H9 (cell line): ENCODE measurements around the gene OR13J1. TPM values are rescaled to one million over a fixed set of nuclear protein-coding genes. Genes with fewer than 3 reads are reported as not detected.

Experiments used
- DNase-seq: peaks from one replicate; pipeline ENCODE4 v3.0.0-alpha.2; 2017
- H2AFZ ChIP-seq: one replicate; pipeline ENCODE4 v1.6.1; 2013; ENCODE audit warnings: mild to moderate bottlenecking, low read length, control low read depth, moderate library complexity
- H2AK5ac ChIP-seq: 2 replicates; pipeline ENCODE4 v1.6.1; 2013; ENCODE audit warnings: low read length, control low read depth, mixed read lengths; ENCODE audit not compliant: insufficient read length
- H2BK120ac ChIP-seq: one replicate; pipeline ENCODE4 v1.6.1; 2013; ENCODE audit warnings: low read depth, mild to moderate bottlenecking, low read length, control low read depth, inconsistent platforms; ENCODE audit not compliant: poor library complexity, severe bottlenecking
- H2BK12ac ChIP-seq: 2 replicates; pipeline ENCODE4 v1.6.1; 2013; ENCODE audit warnings: low read length, control low read depth, mixed read lengths, low read depth; ENCODE audit not compliant: insufficient read length
- H2BK15ac ChIP-seq: 2 replicates; pipeline ENCODE4 v1.6.1; 2013; ENCODE audit warnings: low read depth, low read length, control low read depth
- H2BK20ac ChIP-seq: one replicate; pipeline ENCODE4 v1.6.1; 2013; ENCODE audit warnings: low read depth, mild to moderate bottlenecking, low read length, control low read depth, inconsistent platforms; ENCODE audit not compliant: poor library complexity, severe bottlenecking
- H2BK5ac ChIP-seq: 2 replicates; pipeline ENCODE4 v1.6.1; 2013; ENCODE audit warnings: low read length, control low read depth, mixed read lengths; ENCODE audit not compliant: insufficient read length
- H3K14ac ChIP-seq: 2 replicates; pipeline ENCODE4 v1.6.1; 2013; ENCODE audit warnings: low read length, control low read depth; ENCODE audit not compliant: insufficient read depth
- H3K18ac ChIP-seq: 2 replicates; pipeline ENCODE4 v1.6.1; 2013; ENCODE audit warnings: low read depth, mild to moderate bottlenecking, mixed read lengths, low read length, control low read depth; ENCODE audit not compliant: insufficient read length
- H3K23ac ChIP-seq: 2 replicates; pipeline ENCODE4 v1.6.1; 2013; ENCODE audit warnings: low read length, control low read depth, mixed read lengths, low read depth; ENCODE audit not compliant: insufficient read length
- H3K23me2 ChIP-seq: 2 replicates; pipeline ENCODE4 v1.6.1; 2013; ENCODE audit warnings: low read depth, mild to moderate bottlenecking, mixed read lengths, low read length, control low read depth; ENCODE audit not compliant: insufficient read length, poor library complexity, severe bottlenecking
- H3K27ac ChIP-seq: 2 replicates; pipeline ENCODE4 v1.5.1; 2013; ENCODE audit warnings: low read length, control low read depth, mixed read lengths, low read depth; ENCODE audit not compliant: insufficient read length
- H3K27me3 ChIP-seq: 2 replicates; pipeline ENCODE4 v1.6.1; 2013; ENCODE audit warnings: low read length, control low read depth, inconsistent platforms; ENCODE audit not compliant: insufficient read depth
- H3K4ac ChIP-seq: 2 replicates; pipeline ENCODE4 v1.6.1; 2013; ENCODE audit warnings: low read depth, mild to moderate bottlenecking, control low read depth, inconsistent platforms, low read length, moderate library complexity
- H3K4me1 ChIP-seq: 2 replicates; pipeline ENCODE4 v1.6.1; 2013; ENCODE audit warnings: low read length, control low read depth, inconsistent platforms; ENCODE audit not compliant: insufficient read depth
- H3K4me2 ChIP-seq: 2 replicates; pipeline ENCODE4 v1.6.1; 2013; ENCODE audit warnings: low read length, control low read depth, mixed read lengths; ENCODE audit not compliant: insufficient read length, insufficient read depth
- H3K56ac ChIP-seq: 2 replicates; pipeline ENCODE4 v1.6.1; 2013; ENCODE audit warnings: low read depth, mild to moderate bottlenecking, mixed read lengths, low read length, control low read depth; ENCODE audit not compliant: insufficient read length
- H3K79me1 ChIP-seq: 2 replicates; pipeline ENCODE4 v1.6.1; 2013; ENCODE audit warnings: low read depth, mild to moderate bottlenecking, moderate library complexity, low read length, control low read depth, inconsistent platforms; ENCODE audit not compliant: insufficient read depth, poor library complexity, severe bottlenecking
- H3K79me2 ChIP-seq: 2 replicates; pipeline ENCODE4 v1.6.1; 2013; ENCODE audit warnings: low read length, control low read depth, inconsistent platforms; ENCODE audit not compliant: insufficient read depth
- H3K9ac ChIP-seq: 2 replicates; pipeline ENCODE4 v1.6.1; 2013; ENCODE audit warnings: low read length, control low read depth, mixed read lengths; ENCODE audit not compliant: insufficient read length; ENCODE audit errors: extremely low read depth
- H3K9me3 ChIP-seq: one replicate; pipeline ENCODE4 v1.6.1; 2013; ENCODE audit warnings: low read depth, low read length, inconsistent platforms; ENCODE audit not compliant: control insufficient read depth
- H3T11ph ChIP-seq: one replicate; pipeline ENCODE4 v1.6.1; 2013; ENCODE audit warnings: mild to moderate bottlenecking, low read length, control low read depth, inconsistent platforms
- H4K20me1 ChIP-seq: one replicate; pipeline ENCODE4 v1.6.1; 2013; ENCODE audit not compliant: control insufficient read depth, insufficient read length, insufficient read depth
- H4K5ac ChIP-seq: 2 replicates; pipeline ENCODE4 v1.6.1; 2013; ENCODE audit warnings: low read depth, mild to moderate bottlenecking, mixed read lengths, low read length, control low read depth; ENCODE audit not compliant: insufficient read length
- H4K8ac ChIP-seq: replicated peaks from 2 replicates; pipeline ENCODE4 v1.6.1; 2013; ENCODE audit warnings: low read length, control low read depth, mixed read lengths, low read depth; ENCODE audit not compliant: insufficient read length
- H4K91ac ChIP-seq: 2 replicates; pipeline ENCODE4 v1.6.1; 2013; ENCODE audit warnings: low read depth, mild to moderate bottlenecking, moderate library complexity, mixed read lengths, low read length, control low read depth; ENCODE audit not compliant: insufficient read length
- H3K27ac Mint-ChIP-seq, 3 experiments: 2 replicates in 2 of 3; 3 replicates in 1 of 3; pipeline ENCODE4 v1.8.0; 2020 to 2021; ENCODE audit warnings: mixed read lengths in 3 of 3, mild to moderate bottlenecking in 1 of 3, moderate library complexity in 1 of 3
- H3K27me3 Mint-ChIP-seq: 2 replicates; pipeline ENCODE4 v1.8.0; 2021; ENCODE audit warnings: low read depth, mild to moderate bottlenecking, moderate library complexity, mixed read lengths
- H3K36me3 Mint-ChIP-seq, 3 experiments: 2 replicates in 2 of 3; 3 replicates in 1 of 3; pipeline ENCODE4 v1.8.0; 2020 to 2021; ENCODE audit warnings: low read depth in 3 of 3, mixed read lengths in 3 of 3; ENCODE audit not compliant: insufficient read depth in 1 of 3
- H3K4me1 Mint-ChIP-seq, 2 experiments: 2 replicates each; pipeline ENCODE4 v1.8.0; 2020; ENCODE audit warnings: mixed read lengths in 2 of 2
- H3K4me3 Mint-ChIP-seq, 2 experiments: 2 replicates in 1 of 2; 3 replicates in 1 of 2; pipeline ENCODE4 v1.8.0; 2020 to 2021; ENCODE audit warnings: mild to moderate bottlenecking in 2 of 2, mixed read lengths in 2 of 2, moderate library complexity in 1 of 2
- H3K9me3 Mint-ChIP-seq, 2 experiments: 2 replicates in 1 of 2; 3 replicates in 1 of 2; pipeline ENCODE4 v1.8.0; 2020; ENCODE audit warnings: mild to moderate bottlenecking in 2 of 2, mixed read lengths in 2 of 2, moderate library complexity in 1 of 2
- WGBS: extraction: QIAGEN DNeasy Blood & Tissue Kit; methylation state at CpG from one replicate; pipeline ENCODE4 v1.1.7; 2013; ENCODE audit warnings: missing lambda C conversion rate, low lambda C conversion rate, mixed read lengths; ENCODE audit not compliant: insufficient read length; ENCODE audit errors: extremely low coverage; 5-methylcytosine and 5-hydroxymethylcytosine counted together
- total RNA-seq: library from RNA; stranded (reverse); gene quantifications from 2 replicates; pipeline ENCODE4 v1.2.1, GENCODE V29; 2021
- TF ChIP-seq, protein P1 (sequence below): fragments of 200-600 bp; sonication (generic); conservative IDR thresholded peaks from 3 replicates; pipeline ENCODE4 v1.8.0; 2021; ENCODE audit warnings: antibody characterized with exemption, mild to moderate bottlenecking

The OR13J1 gene
- total RNA-seq, 1 experiment from 2014 or later = not detected

DNA sequence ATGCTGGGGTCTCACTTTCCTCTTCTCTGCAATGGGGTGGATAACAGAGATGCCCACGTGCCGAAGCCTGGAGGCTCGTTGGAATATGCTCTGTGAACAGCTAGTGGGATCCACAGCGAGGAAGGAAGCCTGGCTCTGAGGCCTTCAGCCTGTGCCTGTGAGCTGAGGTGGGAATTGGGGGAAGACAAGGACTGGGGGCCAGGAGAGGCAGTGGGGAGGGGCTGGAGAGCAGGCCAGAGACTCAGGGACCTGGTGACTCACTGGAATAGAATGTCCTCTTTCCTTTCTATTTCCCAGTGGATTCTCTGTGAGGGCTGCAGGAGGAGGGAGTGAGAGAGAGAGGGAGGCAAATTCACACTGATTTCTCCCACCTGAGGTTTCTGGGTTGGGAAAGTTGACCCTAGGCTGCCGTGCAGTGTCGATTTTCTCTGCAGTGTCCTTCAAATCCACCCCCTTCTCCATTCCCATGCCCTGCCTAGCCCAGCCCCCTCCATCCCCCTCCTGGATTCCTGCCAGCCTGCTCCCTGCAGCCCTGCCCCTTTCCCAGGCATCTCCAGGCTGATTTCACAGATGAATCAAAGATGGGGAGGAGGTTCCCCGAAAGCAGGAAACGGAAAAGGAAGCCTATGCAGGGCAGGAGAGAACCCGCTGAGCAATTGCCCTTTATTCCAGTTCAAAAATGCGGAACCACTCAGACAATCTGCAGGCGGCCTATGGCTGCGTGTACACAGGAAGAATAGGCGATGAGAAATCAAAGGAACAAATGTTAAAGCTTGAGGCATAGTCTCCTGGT lies 37.7 kb upstream of the OR13J1 start:
- Histone ChIP-seq H3K4me1 (peaks cover 9% of the 10 kb centered on the region; the same call in 1 of the 2 replicates), H3K14ac (peak overlapping the region; percentile 68; the same call in 1 of the 2 replicates), H2BK20ac (no peak overlapping the region), H3K18ac (peak overlapping the region; percentile 45), H4K20me1 (no peaks in the 10 kb centered on the region), H3K9ac (no peak overlapping the region), H3K4me2 (peak overlapping the region; percentile 14), H3K4ac (no peak overlapping the region), H3K23me2 (no peaks in the 10 kb centered on the region), H3K27ac (peak overlapping the region; percentile 30), H4K91ac (peak overlapping the region; percentile 21), H2AFZ (no peak overlapping the region), H2AK5ac (no peak overlapping the region), H3K79me1 (no peaks in the 10 kb centered on the region), H3K23ac (no peak overlapping the region), H2BK12ac (no peak overlapping the region), H3K27me3 (no peaks in the 10 kb centered on the region), H2BK15ac (no peak overlapping the region), H2BK5ac (no peak overlapping the region), H3K9me3 (no peaks in the 10 kb centered on the region), H4K5ac (no peak overlapping the region), H4K8ac (no peak overlapping the region), H3K79me2 (no peaks in the 10 kb centered on the region), H3K56ac (no peak overlapping the region), H2BK120ac (no peak overlapping the region), H3T11ph (peak overlapping the region; percentile 10)
- WGBS = no CpG with 5 or more reads among the region's 13 CpGs
- H3K27me3 Mint-ChIP-seq = peaks cover 4% of the 10 kb centered on the region
- TF ChIP-seq, protein P1, sequence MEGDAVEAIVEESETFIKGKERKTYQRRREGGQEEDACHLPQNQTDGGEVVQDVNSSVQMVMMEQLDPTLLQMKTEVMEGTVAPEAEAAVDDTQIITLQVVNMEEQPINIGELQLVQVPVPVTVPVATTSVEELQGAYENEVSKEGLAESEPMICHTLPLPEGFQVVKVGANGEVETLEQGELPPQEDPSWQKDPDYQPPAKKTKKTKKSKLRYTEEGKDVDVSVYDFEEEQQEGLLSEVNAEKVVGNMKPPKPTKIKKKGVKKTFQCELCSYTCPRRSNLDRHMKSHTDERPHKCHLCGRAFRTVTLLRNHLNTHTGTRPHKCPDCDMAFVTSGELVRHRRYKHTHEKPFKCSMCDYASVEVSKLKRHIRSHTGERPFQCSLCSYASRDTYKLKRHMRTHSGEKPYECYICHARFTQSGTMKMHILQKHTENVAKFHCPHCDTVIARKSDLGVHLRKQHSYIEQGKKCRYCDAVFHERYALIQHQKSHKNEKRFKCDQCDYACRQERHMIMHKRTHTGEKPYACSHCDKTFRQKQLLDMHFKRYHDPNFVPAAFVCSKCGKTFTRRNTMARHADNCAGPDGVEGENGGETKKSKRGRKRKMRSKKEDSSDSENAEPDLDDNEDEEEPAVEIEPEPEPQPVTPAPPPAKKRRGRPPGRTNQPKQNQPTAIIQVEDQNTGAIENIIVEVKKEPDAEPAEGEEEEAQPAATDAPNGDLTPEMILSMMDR = no peak
- peaks cover 41 to 45% of the 10 kb centered on the region in 2 experiments for H3K4me1 Mint-ChIP-seq
- no peaks in the 10 kb centered on the region for H3K36me3 Mint-ChIP-seq
- H3K27ac Mint-ChIP-seq = peak overlapping the region; percentile 34 to 95 (median 91); a peak in 4 of 7 replicates
- H3K4me3 Mint-ChIP-seq = peak overlapping the region in 1 of 2 experiments; percentile 32; a peak in 2 of 5 replicates
- DNase-seq = peak; percentile 77
- H3K9me3 Mint-ChIP-seq = no peaks in the 10 kb centered on the region
